Measurements from ENCODE around the gene WASF3. TPM values are rescaled to one million over a fixed set of nuclear protein-coding genes. Genes with fewer than 3 reads are reported as not detected.
"Not testable (repeated sequence)": the region's sequence is repeated elsewhere in the genome, so short reads cannot be mapped to it uniquely, and the experiment has no call there.

The WASF3 gene
- total and polyA plus RNA-seq, 4 donors: 4.9 to 14.4 (median 8.3) TPM

DNA sequence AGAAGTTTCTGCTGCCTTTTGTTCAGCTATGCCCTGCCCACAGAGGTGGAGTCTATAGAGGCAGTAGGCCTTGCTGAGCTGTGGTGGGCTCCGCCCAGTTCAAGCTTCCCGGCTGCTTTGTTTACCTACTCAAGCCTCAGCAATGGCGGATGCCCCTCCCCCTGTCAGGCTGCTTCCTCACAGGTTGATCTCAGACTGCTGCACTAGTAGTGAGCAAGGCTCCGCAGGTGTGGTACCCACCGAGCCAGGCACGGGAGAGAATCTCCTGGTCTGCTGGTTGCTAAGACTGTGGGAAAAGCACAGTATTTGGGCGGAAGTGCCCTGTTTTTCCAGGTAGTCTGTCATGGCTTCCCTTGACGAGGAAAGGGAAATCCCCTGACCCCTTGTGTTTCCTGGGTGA is 78.6 kb downstream of the WASF3 start:
- H3K4me1 ChIP-seq (ENCODE audit: control insufficient read depth in 5 of 5, insufficient read depth in 5 of 5, low read length in 5 of 5); H3K36me3 ChIP-seq (ENCODE audit: control insufficient read depth in 4 of 4, insufficient read depth in 4 of 4, low read length in 4 of 4); H3K27ac ChIP-seq (ENCODE audit: low read depth in 1 of 2, low read length in 1 of 2); DNase-seq; ATAC-seq (ENCODE audit: insufficient read depth, low FRiP score); H3K4me3 ChIP-seq; H3K27me3 ChIP-seq (ENCODE audit: control insufficient read depth in 3 of 3, insufficient read depth in 3 of 3, low read length in 2 of 3); H3K9ac ChIP-seq (ENCODE audit: insufficient read depth in 1 of 2, low read length in 2 of 2); H3K9me3 ChIP-seq (ENCODE audit: control insufficient read depth in 4 of 4, insufficient read depth in 3 of 4, low read length in 3 of 4): not testable (repeated sequence)
- WGBS, 2 donors: 77 to 81% methylated on average over 8 of the region's 8 CpGs

DNA sequence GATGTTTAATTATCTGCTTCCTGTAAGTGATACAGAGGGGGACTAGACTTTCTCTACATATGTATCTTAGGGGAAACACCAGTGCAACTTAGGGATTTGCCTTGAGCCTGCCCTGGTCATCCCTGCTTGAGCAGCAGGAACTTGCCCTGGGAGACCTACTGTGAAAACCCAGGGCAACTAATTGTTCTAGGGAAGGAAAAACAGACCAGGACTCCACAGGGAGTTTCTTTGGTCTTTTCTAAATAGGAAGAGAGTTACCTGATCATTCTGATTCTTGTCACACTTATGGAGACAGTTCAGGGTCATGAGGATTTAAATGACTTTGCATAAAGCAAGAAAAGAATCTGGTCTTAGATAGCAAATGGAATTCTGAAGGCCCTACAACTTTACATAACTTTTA is 89.1 kb downstream of the WASF3 start:
- H3K4me3 ChIP-seq: no peak overlapping the region
- TF ChIP-seq, protein P1, sequence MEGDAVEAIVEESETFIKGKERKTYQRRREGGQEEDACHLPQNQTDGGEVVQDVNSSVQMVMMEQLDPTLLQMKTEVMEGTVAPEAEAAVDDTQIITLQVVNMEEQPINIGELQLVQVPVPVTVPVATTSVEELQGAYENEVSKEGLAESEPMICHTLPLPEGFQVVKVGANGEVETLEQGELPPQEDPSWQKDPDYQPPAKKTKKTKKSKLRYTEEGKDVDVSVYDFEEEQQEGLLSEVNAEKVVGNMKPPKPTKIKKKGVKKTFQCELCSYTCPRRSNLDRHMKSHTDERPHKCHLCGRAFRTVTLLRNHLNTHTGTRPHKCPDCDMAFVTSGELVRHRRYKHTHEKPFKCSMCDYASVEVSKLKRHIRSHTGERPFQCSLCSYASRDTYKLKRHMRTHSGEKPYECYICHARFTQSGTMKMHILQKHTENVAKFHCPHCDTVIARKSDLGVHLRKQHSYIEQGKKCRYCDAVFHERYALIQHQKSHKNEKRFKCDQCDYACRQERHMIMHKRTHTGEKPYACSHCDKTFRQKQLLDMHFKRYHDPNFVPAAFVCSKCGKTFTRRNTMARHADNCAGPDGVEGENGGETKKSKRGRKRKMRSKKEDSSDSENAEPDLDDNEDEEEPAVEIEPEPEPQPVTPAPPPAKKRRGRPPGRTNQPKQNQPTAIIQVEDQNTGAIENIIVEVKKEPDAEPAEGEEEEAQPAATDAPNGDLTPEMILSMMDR (IDR thresholded peaks at IDR 0.05; ENCODE audit: control extremely low read depth, extremely low read depth): no peak
- no peaks in the 10 kb centered on the region for H3K4me1 ChIP-seq (ENCODE audit: control insufficient read depth in 5 of 5, insufficient read depth in 5 of 5, low read length in 5 of 5)
- H3K27me3 ChIP-seq (ENCODE audit: control insufficient read depth in 3 of 3, insufficient read depth in 3 of 3, low read length in 2 of 3): no peaks in the 10 kb centered on the region
- H3K27ac ChIP-seq (ENCODE audit: low read depth in 1 of 2, low read length in 1 of 2): no peak overlapping the region
- peaks cover 0 to 10% (median 2%) of the 10 kb centered on the region in 4 donors for H3K36me3 ChIP-seq (ENCODE audit: control insufficient read depth in 4 of 4, insufficient read depth in 4 of 4, low read length in 4 of 4)
- ATAC-seq (ENCODE audit: insufficient read depth, low FRiP score): no peak
- DNase-seq: no peak
- peaks cover 0 to 2% (median 0%) of the 10 kb centered on the region in 4 donors for H3K9me3 ChIP-seq (ENCODE audit: control insufficient read depth in 4 of 4, insufficient read depth in 3 of 4, low read length in 3 of 4)
- no peak overlapping the region for H3K9ac ChIP-seq (ENCODE audit: insufficient read depth in 1 of 2, low read length in 2 of 2)

DNA sequence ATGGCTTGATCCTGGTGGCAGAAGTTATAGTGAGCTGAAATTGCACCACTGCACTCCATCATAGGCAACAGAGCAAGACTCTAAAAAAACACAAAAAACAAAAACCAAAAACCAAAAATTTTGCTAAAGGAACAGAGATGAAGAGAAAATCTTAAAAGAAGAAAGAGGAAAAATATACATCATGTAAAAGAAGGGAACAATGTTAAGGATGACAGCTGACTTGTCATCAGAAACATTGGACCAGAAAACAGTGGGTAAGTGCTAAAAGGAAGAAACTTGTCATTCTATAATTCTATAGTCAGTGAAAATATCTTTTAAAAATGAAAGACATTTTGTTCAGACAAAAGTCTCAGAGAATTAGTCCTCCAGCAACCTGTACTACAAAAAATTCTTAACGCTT is 93.8 kb downstream of the WASF3 start:
- Histone ChIP-seq H3K36me3 (ENCODE audit: control insufficient read depth in 4 of 4, insufficient read depth in 4 of 4, low read length in 4 of 4) (no peaks in the 10 kb centered on the region), H3K27me3 (ENCODE audit: control insufficient read depth in 3 of 3, insufficient read depth in 3 of 3, low read length in 2 of 3) (no peaks in the 10 kb centered on the region), H3K9me3 (ENCODE audit: control insufficient read depth in 4 of 4, insufficient read depth in 3 of 4, low read length in 3 of 4) (peaks cover 0 to 2% (median 0%) of the 10 kb centered on the region in 4 donors), H3K4me3 (no peak overlapping the region), H3K4me1 (ENCODE audit: control insufficient read depth in 5 of 5, insufficient read depth in 5 of 5, low read length in 5 of 5) (peaks cover 0 to 2% (median 0%) of the 10 kb centered on the region in 5 donors), H3K27ac (ENCODE audit: low read depth in 1 of 2, low read length in 1 of 2) (no peak overlapping the region), H3K9ac (ENCODE audit: insufficient read depth in 1 of 2, low read length in 2 of 2) (no peak overlapping the region)
- WGBS, 2 donors: 95 to 97% methylated on average over 1 of the region's 1 CpG
- TF ChIP-seq, protein P1 (IDR thresholded peaks at IDR 0.05; ENCODE audit: control extremely low read depth, extremely low read depth): no peak
- ATAC-seq (ENCODE audit: insufficient read depth, low FRiP score) (no peak), DNase-seq (no peak)

DNA sequence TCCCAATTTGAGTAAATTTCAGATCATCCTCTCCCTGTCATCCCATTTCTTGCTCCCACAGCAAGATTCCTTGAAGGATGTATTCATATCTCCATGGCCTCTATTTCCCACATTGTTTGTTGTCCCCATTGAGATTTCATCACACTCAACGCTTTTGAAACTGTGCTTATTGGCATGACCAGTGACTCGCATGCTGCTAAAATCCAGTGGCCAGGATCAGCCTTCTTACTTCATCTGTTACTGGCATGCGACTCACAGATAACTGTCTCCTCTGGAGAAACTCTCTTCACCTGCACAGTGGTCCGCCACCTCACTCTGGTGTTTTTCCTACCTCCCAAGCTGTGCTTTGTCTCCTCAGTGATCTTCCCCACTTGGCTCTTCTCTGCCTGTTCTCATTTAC is 95.8 kb downstream of the WASF3 start:
- peaks cover under 1 to 5% (median 1%) of the 10 kb centered on the region in 5 donors for H3K4me1 ChIP-seq (ENCODE audit: control insufficient read depth in 5 of 5, insufficient read depth in 5 of 5, low read length in 5 of 5)
- H3K9me3 ChIP-seq (ENCODE audit: control insufficient read depth in 4 of 4, insufficient read depth in 3 of 4, low read length in 3 of 4): peaks cover 0 to 2% (median 0%) of the 10 kb centered on the region in 4 donors
- no peaks in the 10 kb centered on the region for H3K27me3 ChIP-seq (ENCODE audit: control insufficient read depth in 3 of 3, insufficient read depth in 3 of 3, low read length in 2 of 3)
- ATAC-seq (ENCODE audit: insufficient read depth, low FRiP score): no peak
- TF ChIP-seq, protein P1 (IDR thresholded peaks at IDR 0.05; ENCODE audit: control extremely low read depth, extremely low read depth): no peak
- no peak for DNase-seq
- H3K9ac ChIP-seq (ENCODE audit: insufficient read depth in 1 of 2, low read length in 2 of 2): no peak overlapping the region
- no peak overlapping the region for H3K27ac ChIP-seq (ENCODE audit: low read depth in 1 of 2, low read length in 1 of 2)
- H3K4me3 ChIP-seq: no peak overlapping the region
- 89 to 90% methylated on average over 4 of the region's 4 CpGs for whole genome bisulfite sequencing, 2 donors
- H3K36me3 ChIP-seq (ENCODE audit: control insufficient read depth in 4 of 4, insufficient read depth in 4 of 4, low read length in 4 of 4): no peaks in the 10 kb centered on the region

All from lung (tissue), 12 donors.